ENCODE data around the gene PRRX1.

DNA sequence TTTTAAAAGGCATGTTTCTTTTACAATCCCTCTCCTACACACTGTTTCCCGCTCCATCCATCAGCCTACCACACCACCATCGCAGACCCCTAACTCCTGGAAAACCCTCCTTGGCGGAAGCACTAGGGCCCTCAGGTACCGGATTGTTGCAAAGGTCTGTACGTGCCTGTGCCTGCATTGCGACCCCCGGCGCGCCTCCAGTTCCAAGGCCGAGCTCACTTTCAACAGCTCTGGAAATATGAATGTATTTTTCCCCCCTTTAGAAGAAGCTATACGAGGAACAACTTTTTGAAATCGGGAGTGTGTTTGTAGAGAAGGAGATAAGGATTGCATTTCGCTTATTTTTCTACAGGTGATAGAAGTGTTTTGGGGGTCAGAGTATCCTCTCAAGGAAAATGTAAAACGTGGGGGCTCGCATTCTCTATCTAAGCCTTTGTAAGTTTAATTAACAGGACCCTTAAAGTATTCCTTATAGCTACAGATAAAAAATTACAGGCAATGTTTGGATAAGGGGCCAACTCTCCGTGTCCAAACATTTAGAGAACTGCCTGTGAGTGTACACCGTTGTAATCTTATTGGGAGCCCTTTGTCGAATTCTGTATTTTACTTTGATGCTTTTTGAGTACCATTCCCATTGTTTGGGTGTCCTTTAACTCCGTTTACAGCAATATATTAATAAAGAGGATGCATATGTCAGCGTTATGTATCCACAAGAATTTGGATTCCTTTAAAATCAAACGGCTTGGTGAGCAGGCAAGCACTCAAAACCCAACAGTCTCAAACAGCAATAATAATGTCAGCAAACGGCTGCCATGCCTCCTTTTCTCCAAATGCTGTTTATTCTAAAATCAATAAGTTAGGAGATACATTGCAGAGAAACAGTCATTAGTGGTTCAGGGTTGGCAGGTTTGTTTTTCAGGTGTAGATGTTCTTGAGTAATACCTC, 5.9 kb downstream of the PRRX1 start:
- TF ChIP-seq, protein P1, sequence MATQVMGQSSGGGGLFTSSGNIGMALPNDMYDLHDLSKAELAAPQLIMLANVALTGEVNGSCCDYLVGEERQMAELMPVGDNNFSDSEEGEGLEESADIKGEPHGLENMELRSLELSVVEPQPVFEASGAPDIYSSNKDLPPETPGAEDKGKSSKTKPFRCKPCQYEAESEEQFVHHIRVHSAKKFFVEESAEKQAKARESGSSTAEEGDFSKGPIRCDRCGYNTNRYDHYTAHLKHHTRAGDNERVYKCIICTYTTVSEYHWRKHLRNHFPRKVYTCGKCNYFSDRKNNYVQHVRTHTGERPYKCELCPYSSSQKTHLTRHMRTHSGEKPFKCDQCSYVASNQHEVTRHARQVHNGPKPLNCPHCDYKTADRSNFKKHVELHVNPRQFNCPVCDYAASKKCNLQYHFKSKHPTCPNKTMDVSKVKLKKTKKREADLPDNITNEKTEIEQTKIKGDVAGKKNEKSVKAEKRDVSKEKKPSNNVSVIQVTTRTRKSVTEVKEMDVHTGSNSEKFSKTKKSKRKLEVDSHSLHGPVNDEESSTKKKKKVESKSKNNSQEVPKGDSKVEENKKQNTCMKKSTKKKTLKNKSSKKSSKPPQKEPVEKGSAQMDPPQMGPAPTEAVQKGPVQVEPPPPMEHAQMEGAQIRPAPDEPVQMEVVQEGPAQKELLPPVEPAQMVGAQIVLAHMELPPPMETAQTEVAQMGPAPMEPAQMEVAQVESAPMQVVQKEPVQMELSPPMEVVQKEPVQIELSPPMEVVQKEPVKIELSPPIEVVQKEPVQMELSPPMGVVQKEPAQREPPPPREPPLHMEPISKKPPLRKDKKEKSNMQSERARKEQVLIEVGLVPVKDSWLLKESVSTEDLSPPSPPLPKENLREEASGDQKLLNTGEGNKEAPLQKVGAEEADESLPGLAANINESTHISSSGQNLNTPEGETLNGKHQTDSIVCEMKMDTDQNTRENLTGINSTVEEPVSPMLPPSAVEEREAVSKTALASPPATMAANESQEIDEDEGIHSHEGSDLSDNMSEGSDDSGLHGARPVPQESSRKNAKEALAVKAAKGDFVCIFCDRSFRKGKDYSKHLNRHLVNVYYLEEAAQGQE (tag by site-specific recombination; IDR thresholded peaks at IDR 0.05) = no peak
- TF ChIP-seq ZNF792 (tag by site-specific recombination; IDR thresholded peaks at IDR 0.05) (no peak), ZNF837 (tag by site-specific recombination; IDR thresholded peaks at IDR 0.05) (no peak), ZNF704 (tag by site-specific recombination; IDR thresholded peaks at IDR 0.05) (no peak)
- TF ChIP-seq, protein P2, sequence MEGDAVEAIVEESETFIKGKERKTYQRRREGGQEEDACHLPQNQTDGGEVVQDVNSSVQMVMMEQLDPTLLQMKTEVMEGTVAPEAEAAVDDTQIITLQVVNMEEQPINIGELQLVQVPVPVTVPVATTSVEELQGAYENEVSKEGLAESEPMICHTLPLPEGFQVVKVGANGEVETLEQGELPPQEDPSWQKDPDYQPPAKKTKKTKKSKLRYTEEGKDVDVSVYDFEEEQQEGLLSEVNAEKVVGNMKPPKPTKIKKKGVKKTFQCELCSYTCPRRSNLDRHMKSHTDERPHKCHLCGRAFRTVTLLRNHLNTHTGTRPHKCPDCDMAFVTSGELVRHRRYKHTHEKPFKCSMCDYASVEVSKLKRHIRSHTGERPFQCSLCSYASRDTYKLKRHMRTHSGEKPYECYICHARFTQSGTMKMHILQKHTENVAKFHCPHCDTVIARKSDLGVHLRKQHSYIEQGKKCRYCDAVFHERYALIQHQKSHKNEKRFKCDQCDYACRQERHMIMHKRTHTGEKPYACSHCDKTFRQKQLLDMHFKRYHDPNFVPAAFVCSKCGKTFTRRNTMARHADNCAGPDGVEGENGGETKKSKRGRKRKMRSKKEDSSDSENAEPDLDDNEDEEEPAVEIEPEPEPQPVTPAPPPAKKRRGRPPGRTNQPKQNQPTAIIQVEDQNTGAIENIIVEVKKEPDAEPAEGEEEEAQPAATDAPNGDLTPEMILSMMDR (tag by site-specific recombination; IDR thresholded peaks at IDR 0.05) = no peak
- TF ChIP-seq, protein P3, sequence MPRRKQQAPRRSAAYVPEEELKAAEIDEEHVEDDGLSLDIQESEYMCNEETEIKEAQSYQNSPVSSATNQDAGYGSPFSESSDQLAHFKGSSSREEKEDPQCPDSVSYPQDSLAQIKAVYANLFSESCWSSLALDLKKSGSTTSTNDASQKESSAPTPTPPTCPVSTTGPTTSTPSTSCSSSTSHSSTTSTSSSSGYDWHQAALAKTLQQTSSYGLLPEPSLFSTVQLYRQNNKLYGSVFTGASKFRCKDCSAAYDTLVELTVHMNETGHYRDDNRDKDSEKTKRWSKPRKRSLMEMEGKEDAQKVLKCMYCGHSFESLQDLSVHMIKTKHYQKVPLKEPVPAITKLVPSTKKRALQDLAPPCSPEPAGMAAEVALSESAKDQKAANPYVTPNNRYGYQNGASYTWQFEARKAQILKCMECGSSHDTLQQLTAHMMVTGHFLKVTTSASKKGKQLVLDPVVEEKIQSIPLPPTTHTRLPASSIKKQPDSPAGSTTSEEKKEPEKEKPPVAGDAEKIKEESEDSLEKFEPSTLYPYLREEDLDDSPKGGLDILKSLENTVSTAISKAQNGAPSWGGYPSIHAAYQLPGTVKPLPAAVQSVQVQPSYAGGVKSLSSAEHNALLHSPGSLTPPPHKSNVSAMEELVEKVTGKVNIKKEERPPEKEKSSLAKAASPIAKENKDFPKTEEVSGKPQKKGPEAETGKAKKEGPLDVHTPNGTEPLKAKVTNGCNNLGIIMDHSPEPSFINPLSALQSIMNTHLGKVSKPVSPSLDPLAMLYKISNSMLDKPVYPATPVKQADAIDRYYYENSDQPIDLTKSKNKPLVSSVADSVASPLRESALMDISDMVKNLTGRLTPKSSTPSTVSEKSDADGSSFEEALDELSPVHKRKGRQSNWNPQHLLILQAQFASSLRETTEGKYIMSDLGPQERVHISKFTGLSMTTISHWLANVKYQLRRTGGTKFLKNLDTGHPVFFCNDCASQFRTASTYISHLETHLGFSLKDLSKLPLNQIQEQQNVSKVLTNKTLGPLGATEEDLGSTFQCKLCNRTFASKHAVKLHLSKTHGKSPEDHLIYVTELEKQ (tag by site-specific recombination; IDR thresholded peaks at IDR 0.05; ENCODE audit: borderline replicate concordance) = no peak
- TF ChIP-seq, protein P4, sequence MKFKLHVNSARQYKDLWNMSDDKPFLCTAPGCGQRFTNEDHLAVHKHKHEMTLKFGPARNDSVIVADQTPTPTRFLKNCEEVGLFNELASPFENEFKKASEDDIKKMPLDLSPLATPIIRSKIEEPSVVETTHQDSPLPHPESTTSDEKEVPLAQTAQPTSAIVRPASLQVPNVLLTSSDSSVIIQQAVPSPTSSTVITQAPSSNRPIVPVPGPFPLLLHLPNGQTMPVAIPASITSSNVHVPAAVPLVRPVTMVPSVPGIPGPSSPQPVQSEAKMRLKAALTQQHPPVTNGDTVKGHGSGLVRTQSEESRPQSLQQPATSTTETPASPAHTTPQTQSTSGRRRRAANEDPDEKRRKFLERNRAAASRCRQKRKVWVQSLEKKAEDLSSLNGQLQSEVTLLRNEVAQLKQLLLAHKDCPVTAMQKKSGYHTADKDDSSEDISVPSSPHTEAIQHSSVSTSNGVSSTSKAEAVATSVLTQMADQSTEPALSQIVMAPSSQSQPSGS (tag by site-specific recombination; IDR thresholded peaks at IDR 0.05; ENCODE audit: low read depth) = no peak
- TF ChIP-seq, protein P5, sequence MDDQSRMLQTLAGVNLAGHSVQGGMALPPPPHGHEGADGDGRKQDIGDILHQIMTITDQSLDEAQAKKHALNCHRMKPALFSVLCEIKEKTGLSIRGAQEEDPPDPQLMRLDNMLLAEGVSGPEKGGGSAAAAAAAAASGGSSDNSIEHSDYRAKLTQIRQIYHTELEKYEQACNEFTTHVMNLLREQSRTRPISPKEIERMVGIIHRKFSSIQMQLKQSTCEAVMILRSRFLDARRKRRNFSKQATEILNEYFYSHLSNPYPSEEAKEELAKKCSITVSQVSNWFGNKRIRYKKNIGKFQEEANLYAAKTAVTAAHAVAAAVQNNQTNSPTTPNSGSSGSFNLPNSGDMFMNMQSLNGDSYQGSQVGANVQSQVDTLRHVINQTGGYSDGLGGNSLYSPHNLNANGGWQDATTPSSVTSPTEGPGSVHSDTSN (CRISPR knock-in tag; IDR thresholded peaks at IDR 0.05) = no peak
